HG03066 (cell line): Measurements from ENCODE around the gene HERC4.
"Not testable (repeated sequence)": the region's sequence is repeated elsewhere in the genome, so short reads cannot be mapped to it uniquely, and the experiment has no call there.

ENCODE experiments used
- ATAC-seq: cut with Tn5 transposase; IDR thresholded peaks from one replicate; pipeline ENCODE4 v1.9.1; 2021; ENCODE audit warnings: low read depth; ENCODE audit not compliant: unreplicated experiment

Gene HERC4

GRCh38 chr10:68052463-68052862, 22.6 kb downstream of the HERC4 start:
- ATAC-seq: no peak

- ATAC-seq: no peak
These were observed 25.6 kb downstream of the HERC4 start for GRCh38 chr10:68049289-68050078.

GRCh38 chr10:68047554-68048327, 27.3 kb downstream of the HERC4 start:
- ATAC-seq: no peak

GRCh38 chr10:68047122-68047521, 28.0 kb downstream of the HERC4 start:
- peak; percentile 42 for ATAC-seq

- ATAC-seq: peak; percentile 49
These were observed 28.4 kb downstream of the HERC4 start for GRCh38 chr10:68046642-68047041.

- no peak for ATAC-seq
These were observed 32.1 kb downstream of the HERC4 start for GRCh38 chr10:68043030-68043429.

- no peak for ATAC-seq
These were observed 43.0 kb downstream of the HERC4 start for GRCh38 chr10:68032113-68032512.

- ATAC-seq: no peak
These were observed 47.7 kb downstream of the HERC4 start for GRCh38 chr10:68027429-68027828.

GRCh38 chr10:68023292-68023691, 51.8 kb downstream of the HERC4 start:
- no peak for ATAC-seq

GRCh38 chr10:68022324-68022723, 52.8 kb downstream of the HERC4 start:
- not testable (repeated sequence) for ATAC-seq

GRCh38 chr10:68016519-68016918, 58.6 kb downstream of the HERC4 start:
- ATAC-seq: not testable (repeated sequence)

GRCh38 chr10:68010426-68010940, 64.6 kb downstream of the HERC4 start:
- no peak for ATAC-seq

GRCh38 chr10:68007356-68007755, 67.7 kb downstream of the HERC4 start:
- ATAC-seq: no peak

- no peak for ATAC-seq
These were observed 73.5 kb downstream of the HERC4 start for GRCh38 chr10:68001539-68001938.

- ATAC-seq: no peak
These were observed 74.1 kb downstream of the HERC4 start for GRCh38 chr10:68001000-68001399.

- ATAC-seq: no peak
These were observed 85.0 kb downstream of the HERC4 start for GRCh38 chr10:67990093-67990492.

GRCh38 chr10:67988606-67989005, 86.5 kb downstream of the HERC4 start:
- ATAC-seq: no peak

GRCh38 chr10:67982603-67983002, 92.5 kb downstream of the HERC4 start:
- not testable (repeated sequence) for ATAC-seq

GRCh38 chr10:67978749-67979148, 96.3 kb downstream of the HERC4 start:
- no peak for ATAC-seq

GRCh38 chr10:67977251-67977650, 97.8 kb downstream of the HERC4 start:
- ATAC-seq: no peak
